Naive thymus-derived CD8-positive, alpha-beta T cell (primary cell): ENCODE data around the gene TNF. TPM values are rescaled to one million over a fixed set of nuclear protein-coding genes. Genes with fewer than 3 reads are reported as not detected.
A peak's percentile ranks its signal among the peaks of the same experiment; 100 is the strongest.

Experiments
- ATAC-seq, 2 donors: fragments of 150-1000 bp; cut with Tn5 transposase in 1 of 2; sonication (Bioruptor Pico), chemical (Tn5 transposase) in 1 of 2; 1 replicate in 1 of 2; 2 replicates in 1 of 2; pipeline ENCODE4 v1.10.0; 2021; ENCODE audit warnings: mild to moderate bottlenecking in 2 of 2, moderate library complexity in 2 of 2
- POLR2A ChIA-PET: fragments of 350-600 bp; sonication (Branson Sonifier 250); formaldehyde crosslinking; loops from one replicate; lab custom pipeline; 2021; ENCODE audit warnings: antibody characterized with exemption; lab: Charles Lee
- DNase-seq, 10 donors: peaks; one replicate each; pipeline versions ENCODE4 v3.0.0 to v3.0.0-alpha.2; 2020 to 2022
- H3K27ac Mint-ChIP-seq, 10 donors: one replicate each; pipeline ENCODE4 v1.8.0; 2020 to 2022; ENCODE audit warnings: mild to moderate bottlenecking in 10 of 10, mixed read lengths in 10 of 10, moderate library complexity in 4 of 10, inconsistent platforms in 1 of 10
- H3K27me3 Mint-ChIP-seq, 5 donors: one replicate each; pipeline ENCODE4 v1.8.0; 2021 to 2022; ENCODE audit warnings: mixed read lengths in 5 of 5
- H3K36me3 Mint-ChIP-seq, 3 donors: one replicate each; pipeline ENCODE4 v1.8.0; 2020 to 2022; ENCODE audit warnings: mixed read lengths in 3 of 3, mild to moderate bottlenecking in 2 of 3, inconsistent platforms in 1 of 3
- H3K4me1 Mint-ChIP-seq, 4 donors: one replicate each; pipeline ENCODE4 v1.8.0; 2021 to 2022; ENCODE audit warnings: mixed read lengths in 4 of 4
- H3K4me3 Mint-ChIP-seq, 10 donors: one replicate each; pipeline ENCODE4 v1.8.0; 2020 to 2022; ENCODE audit warnings: mild to moderate bottlenecking in 10 of 10, mixed read lengths in 10 of 10, moderate library complexity in 6 of 10, inconsistent platforms in 1 of 10
- H3K9me3 Mint-ChIP-seq, 9 donors: one replicate each; pipeline ENCODE4 v1.8.0; 2020 to 2022; ENCODE audit warnings: mixed read lengths in 9 of 9, mild to moderate bottlenecking in 3 of 9, inconsistent platforms in 1 of 9, moderate library complexity in 1 of 9
- polyA plus RNA-seq, 3 donors: library from polyadenylated mRNA; unstranded; fragments of 300-500 nt; fragmentation: Illumina TruSeq; gene quantifications; one replicate each; pipeline ENCODE4 v1.2.3, GENCODE V29; 2021
- total RNA-seq, 8 experiments: library from RNA in 2 of 8; stranded (reverse) in 2 of 8; gene quantifications; one replicate each; pipeline ENCODE4 v1.2.3 and lab custom pipeline; 2021 to 2026

The TNF gene
- total RNA-seq (1 to 10 TPM; 2.1 to 2.3 TPM), polyA plus RNA-seq (under 1 TPM; 0.11 to 0.53 (median 0.37) TPM), total RNA-seq (lab: John Stamatoyannopoulos, UW) (1.8 to 74.5 (median 5.6) reads per million in 6 experiments)

- peak within 1 kb of the TSS; percentile 86 to 100 (median 99) for H3K27ac Mint-ChIP-seq
- ATAC-seq (no peak), DNase-seq (peak in 2 of 10 donors; percentile 26 to 58)
- POLR2A ChIA-PET: interaction anchor here (0.9 to 38.0 kb wide), 6 partner anchors 4 to 85 kb away, joined by 3 to 1584 read pairs (median 46); partner anchors contain the start of genes ATP6V1G2, C6orf47, DDX39B and LST1
- peaks cover 45 to 96% (median 89%) of the 10 kb centered on the region in 4 donors for H3K4me1 Mint-ChIP-seq
- no peaks in the 10 kb centered on the region for H3K27me3 Mint-ChIP-seq
- H3K9me3 Mint-ChIP-seq: no peaks in the 10 kb centered on the region
- peak within 1 kb of the TSS; percentile 60 to 95 (median 84) for H3K4me3 Mint-ChIP-seq
- peaks cover 0 to 4% (median under 1%) of the 10 kb centered on the region in 3 donors for H3K36me3 Mint-ChIP-seq
Measured at GRCh38 chr6:31575335-31575901, at the start of gene TNF. Gene TNF (plus strand): TSS chr6:31575565. CDS start chr6:31575742, 177 bp downstream.

GRCh38 chr6:31525932-31526591 lies 49.3 kb upstream of the TNF start:
- POLR2A ChIA-PET: no interaction called here
- peaks cover 0 to 15% (median 1%) of the 10 kb centered on the region in 4 donors for H3K4me1 Mint-ChIP-seq
- no peaks in the 10 kb centered on the region for H3K9me3 Mint-ChIP-seq
- H3K27me3 Mint-ChIP-seq: no peaks in the 10 kb centered on the region
- H3K36me3 Mint-ChIP-seq: peaks cover 2 to 24% (median 4%) of the 10 kb centered on the region in 3 donors
- no peak for DNase-seq
- no peak for ATAC-seq
- H3K4me3 Mint-ChIP-seq: no peak overlapping the region
- H3K27ac Mint-ChIP-seq: no peak overlapping the region

DNA sequence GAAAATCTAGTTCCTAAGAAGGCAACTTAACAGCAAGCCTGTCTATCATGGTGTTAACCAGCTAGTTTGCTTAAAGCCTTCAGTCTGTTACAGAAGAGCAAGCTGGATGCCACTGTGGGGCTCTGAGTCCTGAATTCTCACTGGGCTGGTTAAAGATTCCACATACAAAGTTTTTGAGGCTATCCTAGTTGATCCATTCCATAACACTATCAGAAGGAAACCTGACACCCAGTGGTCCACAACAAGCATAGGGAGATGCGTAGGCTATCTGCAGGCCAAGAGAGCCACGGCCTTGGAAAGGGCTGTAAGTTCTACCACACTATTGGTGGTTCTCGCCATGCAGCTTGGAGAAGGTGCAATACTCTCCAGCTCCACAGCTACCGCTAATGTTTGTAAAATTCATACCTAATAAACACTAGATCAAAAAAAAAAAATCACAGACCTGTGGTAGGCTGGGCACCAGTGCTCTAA lies 47.0 kb upstream of the TNF start:
- no peak for DNase-seq
- Mint-ChIP-seq H3K4me3 (no peak overlapping the region), H3K4me1 (peaks cover 1 to 27% (median 10%) of the 10 kb centered on the region in 4 donors), H3K27ac (peak overlapping the region in 3 of 10 donors; percentile 36 to 68 (median 67)), H3K27me3 (no peaks in the 10 kb centered on the region), H3K36me3 (peaks cover 4 to 45% (median 8%) of the 10 kb centered on the region in 3 donors), H3K9me3 (no peaks in the 10 kb centered on the region)
- POLR2A ChIA-PET: interaction anchor here (1.2 to 2.5 kb wide), 3 partner anchors 10 to 33 kb away, joined by 3 to 13 read pairs (median 5); partner anchors contain the start of gene DDX39B
- peak; percentile 16 to 18 for ATAC-seq

DNA sequence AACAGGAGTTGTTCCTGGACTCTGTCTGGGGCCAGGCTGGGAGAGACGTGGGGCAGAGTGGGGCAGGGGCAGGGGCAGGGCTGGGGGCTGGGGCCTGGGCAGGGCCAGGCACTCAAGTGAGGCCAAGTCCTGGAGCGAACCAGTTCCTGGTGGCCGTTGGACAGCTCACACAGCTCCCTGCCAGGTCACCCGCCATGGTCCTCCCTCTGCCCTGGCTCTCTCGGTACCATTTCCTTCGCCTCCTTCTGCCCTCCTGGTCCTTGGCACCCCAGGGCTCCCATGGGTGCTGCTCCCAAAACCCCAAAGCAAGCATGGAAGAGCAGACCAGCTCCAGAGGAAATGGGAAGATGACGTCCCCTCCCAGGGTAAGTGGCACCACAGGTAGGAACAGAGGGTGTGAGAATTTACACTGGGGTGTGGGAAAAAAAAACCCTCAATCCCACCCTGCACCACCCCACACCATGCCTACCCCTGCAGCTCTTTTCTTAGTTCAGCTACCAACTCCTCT lies 46.5 kb upstream of the TNF start, which contains the start of gene MCCD1:
Gene MCCD1 (plus strand): TSS at position 142 of the 508 bp plus-strand sequence. CDS start 53 bp downstream, at position 195.
- H3K4me1 Mint-ChIP-seq: peaks cover 2 to 31% (median 11%) of the 10 kb centered on the region in 4 donors
- DNase-seq (peak in 1 of 10 donors; percentile 31), ATAC-seq (peak in 1 of 2 donors; percentile 42)
- peaks cover 4 to 51% (median 10%) of the 10 kb centered on the region in 3 donors for H3K36me3 Mint-ChIP-seq
- no peaks in the 10 kb centered on the region for H3K9me3 Mint-ChIP-seq
- no peak within 1 kb of the TSS for H3K4me3 Mint-ChIP-seq
- H3K27me3 Mint-ChIP-seq: no peaks in the 10 kb centered on the region
- H3K27ac Mint-ChIP-seq: peak within 1 kb of the TSS in 6 of 10 donors; percentile 31 to 68 (median 43)
- POLR2A ChIA-PET: interaction anchor here (1.2 to 2.5 kb wide), 3 partner anchors 10 to 34 kb away, joined by 3 to 13 read pairs (median 5); partner anchors contain the start of gene DDX39B

DNA sequence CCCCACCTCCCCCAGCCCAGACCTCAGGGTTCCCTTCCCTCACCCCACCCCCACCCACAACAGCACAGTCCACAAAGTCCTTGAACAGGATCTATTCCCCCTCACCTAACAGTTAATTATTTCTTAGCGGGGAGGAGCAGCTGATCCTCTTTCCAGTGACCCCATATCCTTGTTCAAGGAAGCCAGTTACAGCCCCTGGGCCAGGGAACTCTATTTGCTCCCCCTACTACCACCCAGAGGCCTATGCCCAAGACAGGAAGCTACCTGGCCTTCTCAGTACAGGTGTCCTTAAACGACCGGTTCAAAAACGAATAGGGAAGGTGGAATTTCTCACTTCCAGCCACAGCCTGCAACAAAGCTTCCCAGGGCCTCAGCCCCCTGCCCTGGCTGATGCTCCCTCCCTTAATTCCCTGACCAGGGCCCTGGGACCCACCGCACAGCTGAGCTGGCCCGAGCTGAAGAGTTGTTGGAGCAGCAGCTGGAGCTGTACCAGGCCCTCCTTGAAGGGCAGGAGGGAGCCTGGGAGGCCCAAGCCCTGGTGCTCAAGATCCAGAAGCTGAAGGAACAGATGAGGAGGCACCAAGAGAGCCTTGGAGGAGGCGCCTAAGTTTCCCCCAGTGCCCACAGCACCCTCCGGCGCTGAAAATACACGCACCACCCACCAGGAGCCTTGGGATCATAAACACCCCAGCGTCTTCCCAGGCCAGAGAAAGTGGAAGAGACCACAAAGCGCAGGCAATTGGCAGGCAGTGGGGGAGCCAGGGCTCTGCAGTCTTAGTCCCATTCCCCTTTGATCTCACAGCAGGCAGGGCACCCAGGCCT lies 45.8 kb upstream of the TNF start:
- POLR2A ChIA-PET: interaction anchor here (1.7 to 2.5 kb wide), 2 partner anchors 9 to 11 kb away, joined by 5 to 13 read pairs; partner anchors contain the start of gene DDX39B
- DNase-seq: no peak
- Mint-ChIP-seq H3K4me3 (peak overlapping the region in 1 of 10 donors; percentile 14), H3K36me3 (peaks cover 4 to 57% (median 12%) of the 10 kb centered on the region in 3 donors), H3K27ac (peak overlapping the region in 3 of 10 donors; percentile 18 to 41 (median 37)), H3K27me3 (no peaks in the 10 kb centered on the region), H3K4me1 (peaks cover 2 to 31% (median 13%) of the 10 kb centered on the region in 4 donors), H3K9me3 (no peaks in the 10 kb centered on the region)
- ATAC-seq: peak; percentile 18 to 33

DNA sequence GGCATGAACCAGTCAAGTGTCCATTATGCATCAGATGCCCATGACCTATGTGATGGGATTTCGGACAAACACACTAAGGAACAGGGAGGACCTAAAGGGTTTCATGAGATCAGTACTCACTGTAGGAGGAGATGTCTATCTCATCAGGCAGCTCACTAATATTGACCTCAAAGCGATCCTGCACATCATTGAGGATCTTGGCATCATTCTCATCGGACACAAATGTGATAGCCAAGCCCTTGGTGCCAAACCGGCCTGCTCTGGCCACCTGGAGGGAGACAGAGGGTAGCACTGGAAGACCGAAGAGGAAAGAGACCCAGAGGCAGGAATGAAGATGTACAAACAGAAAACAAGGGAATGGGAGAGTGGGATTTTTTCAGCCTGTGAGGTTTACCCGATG lies 44.7 kb upstream of the TNF start:
- ATAC-seq: no peak
- peaks cover 2 to 32% (median 19%) of the 10 kb centered on the region in 4 donors for H3K4me1 Mint-ChIP-seq

DNA sequence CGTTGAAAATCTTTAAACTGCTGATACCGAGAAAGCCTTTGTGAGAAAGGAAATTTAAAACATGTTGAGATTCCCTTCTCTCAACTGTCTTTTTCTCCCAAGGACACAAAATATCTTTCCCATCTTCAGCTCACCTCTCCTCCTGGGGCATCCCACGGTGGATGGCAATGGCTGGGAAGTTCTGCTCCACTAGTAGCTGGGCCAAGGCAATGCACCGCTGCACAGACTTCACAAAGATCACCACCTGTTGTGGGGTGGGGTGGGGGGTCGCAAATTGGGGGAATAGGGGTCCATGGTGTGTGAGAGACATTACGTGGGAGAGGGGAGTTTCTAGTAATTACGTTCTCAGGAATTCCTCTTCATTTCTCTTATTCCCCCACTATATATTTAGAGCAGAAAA lies 44.2 kb upstream of the TNF start:
- H3K36me3 Mint-ChIP-seq: peaks cover 9 to 74% (median 24%) of the 10 kb centered on the region in 3 donors
- no peaks in the 10 kb centered on the region for H3K9me3 Mint-ChIP-seq
- ATAC-seq: no peak
- peaks cover 2 to 37% (median 24%) of the 10 kb centered on the region in 4 donors for H3K4me1 Mint-ChIP-seq
- H3K27me3 Mint-ChIP-seq: no peaks in the 10 kb centered on the region
- H3K27ac Mint-ChIP-seq: peak overlapping the region in 3 of 10 donors; percentile 18 to 57 (median 29)
- DNase-seq: no peak
- no peak overlapping the region for H3K4me3 Mint-ChIP-seq
- POLR2A ChIA-PET: interaction anchor here (0.6 to 1.6 kb wide), 3 partner anchors 10 to 22 kb away, joined by 3 to 7 read pairs (median 5); partner anchors contain the start of gene DDX39B

More for the DNA sequence above, 44.7 kb upstream of the TNF start:
- no peaks in the 10 kb centered on the region for H3K27me3 Mint-ChIP-seq
- H3K9me3 Mint-ChIP-seq: no peaks in the 10 kb centered on the region
- peak overlapping the region in 4 of 10 donors; percentile 29 to 88 (median 58) for H3K27ac Mint-ChIP-seq
- H3K36me3 Mint-ChIP-seq: peaks cover 4 to 69% (median 21%) of the 10 kb centered on the region in 3 donors
- H3K4me3 Mint-ChIP-seq: no peak overlapping the region
- POLR2A ChIA-PET: interaction anchor here (0.7 kb wide), 1 partner anchor 12 kb away, joined by 3 read pairs; no protein-coding TSS in a partner anchor
- DNase-seq: no peak

DNA sequence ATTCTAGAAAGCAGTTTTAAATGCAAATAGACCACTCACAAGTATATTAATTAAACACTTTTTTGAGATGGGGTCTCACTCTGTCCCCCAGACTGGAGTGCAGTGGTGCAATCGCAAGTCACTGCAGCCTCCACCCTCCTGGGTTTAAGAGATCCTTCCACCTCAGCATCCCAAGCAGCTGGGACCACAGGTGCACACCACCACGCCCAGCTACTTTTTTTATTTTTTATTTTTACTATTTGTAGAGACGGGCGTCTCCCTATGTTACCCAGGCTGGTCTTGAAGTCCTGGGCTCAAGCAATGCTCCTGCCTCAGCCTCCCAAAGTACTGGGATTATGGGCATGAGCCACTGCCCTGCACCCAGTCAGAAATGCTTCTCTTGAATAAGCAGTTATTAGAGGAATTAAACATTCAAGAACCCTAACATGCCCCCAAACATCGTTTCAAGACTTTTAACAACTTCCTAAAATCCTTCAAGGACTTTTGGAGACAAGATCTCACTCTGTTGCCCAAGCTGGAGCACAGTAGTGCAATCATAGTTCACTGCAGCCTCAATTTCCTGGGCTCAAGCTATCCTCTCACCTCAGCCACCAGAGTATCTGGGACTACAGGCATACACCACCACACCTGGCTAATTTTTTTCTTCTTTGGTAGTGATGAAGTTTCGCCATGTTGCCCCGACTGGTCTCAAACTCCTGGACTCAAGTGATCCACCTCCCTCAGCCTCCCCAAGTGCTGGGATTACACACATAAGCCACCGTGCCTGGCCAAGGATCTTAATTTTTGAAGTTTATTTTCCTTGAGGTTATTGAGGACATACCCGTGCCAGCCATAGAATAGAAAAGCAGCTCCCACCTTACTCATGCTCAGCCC lies 43.4 kb upstream of the TNF start:
- Mint-ChIP-seq H3K4me1 (peaks cover 2 to 42% (median 29%) of the 10 kb centered on the region in 4 donors), H3K4me3 (no peak overlapping the region), H3K27me3 (no peaks in the 10 kb centered on the region), H3K36me3 (peaks cover 12 to 81% (median 24%) of the 10 kb centered on the region in 3 donors), H3K27ac (peak overlapping the region in 4 of 10 donors; percentile 9 to 58 (median 39)), H3K9me3 (no peaks in the 10 kb centered on the region)
- ATAC-seq (no peak), DNase-seq (no peak)
- POLR2A ChIA-PET: interaction anchor here (0.5 to 1.6 kb wide), 4 partner anchors 9 to 435 kb away, joined by 3 to 7 read pairs (median 4); partner anchors contain the start of gene DDX39B

DNA sequence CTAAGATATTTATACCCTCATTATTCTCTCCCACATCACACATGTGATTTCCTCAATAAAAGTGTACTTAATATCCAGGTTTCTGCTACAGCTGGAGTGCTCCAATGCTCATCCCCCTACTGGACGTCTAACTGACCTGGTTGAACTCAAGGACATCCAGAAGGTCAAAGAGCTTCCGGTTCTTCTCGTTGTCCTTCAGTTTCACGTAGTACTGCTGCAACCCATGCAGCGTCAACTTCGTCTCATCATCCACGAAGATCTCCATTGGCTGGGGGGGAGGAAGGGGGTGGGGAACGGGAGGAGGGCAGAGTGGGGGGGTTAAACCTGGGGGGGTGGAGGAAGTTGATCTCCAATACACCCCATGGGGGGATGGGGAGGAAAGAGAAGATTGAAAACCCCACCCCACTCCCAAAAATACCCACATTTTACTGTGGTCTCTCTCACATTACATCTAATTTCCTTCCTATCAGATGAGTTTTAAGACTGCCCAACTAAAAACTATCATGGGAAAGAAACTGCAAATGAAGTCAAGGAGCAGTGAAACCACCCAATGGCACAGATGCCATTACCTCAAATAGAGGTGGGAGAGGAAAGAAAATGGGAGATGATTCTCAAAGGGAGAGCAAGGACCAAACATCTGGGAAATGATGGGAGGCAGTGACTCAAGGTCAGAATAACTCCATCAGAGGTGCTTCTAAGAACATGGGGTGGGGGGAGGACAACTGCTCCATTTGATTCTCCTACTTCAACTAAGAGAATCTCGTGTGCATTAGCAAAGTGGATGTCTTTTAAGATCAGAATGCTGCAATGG lies 42.5 kb upstream of the TNF start:
- H3K27ac Mint-ChIP-seq: peak overlapping the region in 4 of 10 donors; percentile 9 to 71 (median 52)
- POLR2A ChIA-PET: interaction anchor here (0.5 to 1.6 kb wide), 3 partner anchors 8 to 436 kb away, joined by 4 to 7 read pairs (median 4); partner anchors contain the start of gene DDX39B
- no peaks in the 10 kb centered on the region for H3K9me3 Mint-ChIP-seq
- no peaks in the 10 kb centered on the region for H3K27me3 Mint-ChIP-seq
- H3K36me3 Mint-ChIP-seq: peaks cover 12 to 89% (median 24%) of the 10 kb centered on the region in 3 donors
- no peak for DNase-seq
- no peak for ATAC-seq
- H3K4me1 Mint-ChIP-seq: peaks cover 2 to 46% (median 33%) of the 10 kb centered on the region in 4 donors
- no peak overlapping the region for H3K4me3 Mint-ChIP-seq

DNA sequence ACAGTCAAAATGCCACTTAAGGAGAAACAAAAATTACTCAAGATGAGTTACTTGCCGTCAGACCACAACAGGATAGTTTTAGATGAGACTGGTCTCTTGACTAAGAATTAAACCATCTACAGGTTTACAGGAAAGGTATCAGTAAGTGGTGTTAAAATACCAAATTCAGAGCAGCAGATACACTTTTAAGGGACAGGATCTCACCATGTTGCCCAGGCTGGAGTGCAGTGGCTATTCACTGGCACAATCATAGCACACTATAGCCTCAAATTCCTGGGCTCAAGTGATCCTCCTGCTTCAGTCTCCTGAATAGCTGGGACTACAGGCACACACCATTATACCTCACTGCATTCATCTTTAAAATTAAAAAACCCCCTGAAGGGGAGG lies 41.9 kb upstream of the TNF start:
- Mint-ChIP-seq H3K4me3 (no peak overlapping the region), H3K4me1 (peaks cover 4 to 47% (median 38%) of the 10 kb centered on the region in 4 donors), H3K27ac (peak overlapping the region in 2 of 10 donors; percentile 27 to 71), H3K27me3 (no peaks in the 10 kb centered on the region), H3K36me3 (peaks cover 12 to 91% (median 27%) of the 10 kb centered on the region in 3 donors), H3K9me3 (no peaks in the 10 kb centered on the region)
- DNase-seq (no peak), ATAC-seq (no peak)
- POLR2A ChIA-PET: no interaction called here
